HCT116 (cell line): ENCODE measurements around the gene CACNG6. TPM values are rescaled to one million over a fixed set of nuclear protein-coding genes. Genes with fewer than 3 reads are reported as not detected.

Experiments
- ATAC-seq: fragments of 200-7000 bp; cut with Tn5 transposase; 2 replicates; pipeline ENCODE4 v1.9.1; 2020; ENCODE audit warnings: mild to moderate bottlenecking, moderate library complexity
- BruUV-seq: library from RNA; stranded (reverse); fragments of 400-500 nt; replicated peaks from 2 replicates; lab custom pipeline; 2021; lab: Mats Ljungman, UMichigan
- CTCF ChIA-PET: fragments of 300-600 bp; sonication (Branson Sonifier 250); formaldehyde crosslinking; loops from one replicate; lab custom pipeline; 2021; ENCODE audit warnings: antibody characterized with exemption; lab: Charles Lee
- POLR2A ChIA-PET: fragments of 300-600, 350-600 bp; sonication (Branson Sonifier 250); formaldehyde crosslinking; loops from one replicate; lab custom pipeline; 2021; ENCODE audit warnings: antibody characterized with exemption; lab: Charles Lee
- RAD21 ChIA-PET, 2 experiments: fragments of 300-600 bp; sonication (Branson Sonifier 250); formaldehyde crosslinking; loops; one replicate each; lab custom pipeline; 2023; ENCODE audit warnings: low total read pairs in 2 of 2; ENCODE audit not compliant: uncharacterized antibody in 2 of 2, unreplicated experiment in 2 of 2, low non-redundant PET in 1 of 2; lab: Charles Lee
- DNase-seq: peaks from one replicate; pipeline ENCODE4 v3.0.0-alpha.2; 2010; ENCODE audit warnings: low read depth, low spot score
- H2AFZ ChIP-seq: fragments of 200-600 bp; shearing (Covaris generic), sonication (generic); 2 replicates; pipeline ENCODE4 v1.6.1; 2017; ENCODE audit warnings: low read depth, mixed run types, mixed read lengths, antibody characterized with exemption, low read length; ENCODE audit not compliant: poor library complexity, severe bottlenecking
- H3K27ac ChIP-seq: 2 replicates; pipeline ENCODE4 v1.5.1; 2012; ENCODE audit warnings: low read depth, low read length
- H3K27me3 ChIP-seq: fragments of 200-600 bp; sonication (generic); 2 replicates; pipeline ENCODE4 v1.6.1; 2016; ENCODE audit warnings: mixed run types, low read length, mixed read lengths; ENCODE audit not compliant: insufficient read depth
- H3K36me3 ChIP-seq, 2 experiments: fragments of 200-500 bp in 1 of 2; fragments of 200-600 bp in 1 of 2; sonication (Bioruptor generic) in 1 of 2; sonication (generic) in 1 of 2; 2 replicates each; pipeline versions ENCODE4 v1.5.1 to v1.6.1; 2014 to 2016; ENCODE audit warnings: low read length in 2 of 2, inconsistent platforms in 1 of 2, mixed read lengths in 1 of 2, mixed run types in 1 of 2; ENCODE audit not compliant: insufficient read depth in 2 of 2, control insufficient read depth in 1 of 2
- H3K4me1 ChIP-seq, 2 experiments: fragments of 200-600 bp in 1 of 2; sonication (generic) in 1 of 2; 2 replicates each; pipeline versions ENCODE4 v1.5.1 to v1.6.1; 2012 to 2017; ENCODE audit warnings: low read length in 2 of 2, inconsistent platforms in 1 of 2, mild to moderate bottlenecking in 1 of 2, mixed read lengths in 1 of 2, mixed run types in 1 of 2, moderate library complexity in 1 of 2; ENCODE audit not compliant: insufficient read depth in 2 of 2, control insufficient read depth in 1 of 2
- H3K4me2 ChIP-seq: fragments of 200-600 bp; sonication (generic); 2 replicates; pipeline ENCODE4 v1.6.1; 2017; ENCODE audit warnings: mixed run types, low read length, mixed read lengths
- H3K4me3 ChIP-seq, 2 experiments: fragments of 200-600 bp in 1 of 2; sonication (generic) in 1 of 2; replicated peaks in 1 of 2; 2 replicates each; pipeline ENCODE4 v1.5.1; 2011 to 2016; ENCODE audit warnings: low read length in 2 of 2, control low read depth in 1 of 2, low read depth in 1 of 2, mild to moderate bottlenecking in 1 of 2, mixed read lengths in 1 of 2, mixed run types in 1 of 2
- H3K79me2 ChIP-seq: fragments of 200-600 bp; sonication (generic); 2 replicates; pipeline ENCODE4 v1.6.1; 2017; ENCODE audit warnings: mild to moderate bottlenecking, mixed run types, low read length, moderate library complexity, mixed read lengths; ENCODE audit not compliant: insufficient read depth
- H3K9ac ChIP-seq: fragments of 200-600 bp; sonication (generic); 2 replicates; pipeline ENCODE4 v1.6.1; 2016; ENCODE audit warnings: low read length, mixed read lengths
- H3K9me2 ChIP-seq: fragments of 200-600 bp; sonication (generic), shearing (Covaris generic); 2 replicates; pipeline ENCODE4 v1.6.1; 2017; ENCODE audit warnings: mixed run types, mild to moderate bottlenecking, moderate library complexity; ENCODE audit not compliant: insufficient read depth
- H3K9me3 ChIP-seq, 2 experiments: fragments of 200-500 bp in 1 of 2; fragments of 200-600 bp in 1 of 2; sonication (Bioruptor generic) in 1 of 2; sonication (generic) in 1 of 2; 2 replicates each; pipeline ENCODE4 v1.6.1; 2014 to 2017; ENCODE audit warnings: low read length in 2 of 2, mixed read lengths in 2 of 2, inconsistent platforms in 1 of 2, low read depth in 1 of 2, mild to moderate bottlenecking in 1 of 2, mixed run types in 1 of 2, moderate library complexity in 1 of 2; ENCODE audit not compliant: control insufficient read depth in 1 of 2, insufficient read depth in 1 of 2
- H4K20me1 ChIP-seq: fragments of 200-600 bp; sonication (generic), shearing (Covaris generic); 2 replicates; pipeline ENCODE4 v1.6.1; 2017; ENCODE audit warnings: mixed run types, mild to moderate bottlenecking, moderate library complexity; ENCODE audit not compliant: insufficient read depth
- ATF3 ChIP-seq: IDR thresholded peaks from 2 replicates; pipeline ENCODE4 v1.6.1; 2012
- CEBPB ChIP-seq: IDR thresholded peaks from 2 replicates; pipeline ENCODE4 v1.6.1; 2012; ENCODE audit warnings: low read depth
- CTCF ChIP-seq, 3 experiments: fragments of 200-600 bp in 1 of 3; sonication (generic) in 1 of 3; IDR thresholded peaks in 2 of 3; conservative IDR thresholded peaks in 1 of 3; 2 replicates each; pipeline ENCODE4 v1.5.1; 2012 to 2017; ENCODE audit warnings: low read depth in 2 of 3, low read length in 2 of 3, antibody characterized with exemption in 1 of 3, borderline replicate concordance in 1 of 3, control low read depth in 1 of 3, mild to moderate bottlenecking in 1 of 3, mixed read lengths in 1 of 3, mixed run types in 1 of 3, moderate library complexity in 1 of 3; ENCODE audit not compliant: insufficient read depth in 1 of 3
- ELF1 ChIP-seq: IDR thresholded peaks from 2 replicates; pipeline ENCODE4 v1.6.1; 2012; ENCODE audit warnings: low read depth, borderline replicate concordance
- EZH2phosphoT487 ChIP-seq: fragments of 200-600 bp; IDR thresholded peaks from 2 replicates; pipeline ENCODE4 v1.6.1; 2018; ENCODE audit warnings: antibody characterized with exemption, borderline replicate concordance
- FOSL1 ChIP-seq: IDR thresholded peaks from 2 replicates; pipeline ENCODE4 v1.6.1; 2012; ENCODE audit warnings: low read depth
- MAX ChIP-seq: IDR thresholded peaks from 2 replicates; pipeline ENCODE4 v1.6.1; 2012
- POLR2A ChIP-seq: IDR thresholded peaks from 2 replicates; pipeline ENCODE4 v1.7.0; 2011; ENCODE audit warnings: borderline replicate concordance; ENCODE audit not compliant: insufficient read depth, insufficient read length; ENCODE audit errors: extremely low read depth
- POLR2AphosphoS5 ChIP-seq: IDR thresholded peaks from 2 replicates; pipeline ENCODE4 v1.6.1; 2011; ENCODE audit warnings: mild to moderate bottlenecking, low read depth, low read length, moderate library complexity
- SP1 ChIP-seq: IDR thresholded peaks from 2 replicates; pipeline ENCODE4 v1.6.1; 2012; ENCODE audit warnings: low read depth
- SRF ChIP-seq: IDR thresholded peaks from 2 replicates; pipeline ENCODE4 v1.6.1; 2012; ENCODE audit warnings: low read depth
- TCF7L2 ChIP-seq: IDR thresholded peaks from 2 replicates; pipeline ENCODE4 v1.7.0; 2011; ENCODE audit warnings: borderline replicate concordance, inconsistent platforms; ENCODE audit not compliant: insufficient read depth, insufficient read length; ENCODE audit errors: extremely low read depth
- ZBTB33 ChIP-seq: IDR thresholded peaks from 2 replicates; pipeline ENCODE4 v1.6.1; 2011; ENCODE audit warnings: mild to moderate bottlenecking, low read length, moderate library complexity; ENCODE audit not compliant: insufficient replicate concordance; ENCODE audit errors: extremely low read depth
- ZFX ChIP-seq: fragments of 450-650 bp; IDR thresholded peaks from 2 replicates; pipeline ENCODE4 v1.6.1; 2017
- ZNF274 ChIP-seq: fragments of 200-500 bp; sonication (Bioruptor generic); IDR thresholded peaks from 2 replicates; pipeline ENCODE4 v1.6.1; 2014; ENCODE audit warnings: mild to moderate bottlenecking, low read depth, low read length, inconsistent platforms
- intact Hi-C: fragments of 100-400 bp; cut with micrococcal nuclease; formaldehyde crosslinking; loops from 2 replicates; pipeline ENCODE4 v1.10.0; 2022
- total RNA-seq: library from RNA; stranded (reverse); gene quantifications from one replicate; pipeline ENCODE4 v1.2.1, GENCODE V29; 2021; ENCODE audit not compliant: unreplicated experiment

Gene CACNG6
- total RNA-seq, 1 experiment from 2014 or later: 0.15 TPM

- no peaks in the 10 kb centered on the region for H4K20me1 ChIP-seq
- H2AFZ ChIP-seq: no peak overlapping the region
- no peaks in the 10 kb centered on the region for H3K9me3 ChIP-seq
- POLR2A ChIA-PET: no interaction called here
- no peak for TF ChIP-seq ZFX
- no peak for TF ChIP-seq TCF7L2
- TF ChIP-seq ELF1: no peak
- no peak for TF ChIP-seq EZH2phosphoT487
- TF ChIP-seq ATF3: no peak
- no peak for TF ChIP-seq ZBTB33
- no peak for TF ChIP-seq CTCF (IDR thresholded peaks at IDR 0.05 in 2 of 3, conservative IDR thresholded peaks at IDR 0.05 in 1 of 3; ENCODE audit: borderline replicate concordance in 1 of 3, insufficient read depth in 1 of 3, low read depth in 2 of 3, low read length in 2 of 3)
- no peak for TF ChIP-seq POLR2A
- no peak for TF ChIP-seq MAX
- TF ChIP-seq ZNF274: no peak
- no peak for TF ChIP-seq SRF
- TF ChIP-seq FOSL1: no peak
- no peak for TF ChIP-seq SP1
- TF ChIP-seq POLR2AphosphoS5: no peak
- no peak for TF ChIP-seq CEBPB
- TF ChIP-seq, all 23 proteins: peak for 0
- CTCF ChIA-PET: no interaction called here
- Histone ChIP-seq H3K4me3 (no peak overlapping the region), H3K9me2 (no peaks in the 10 kb centered on the region), H3K36me3 (no peaks in the 10 kb centered on the region), H3K27ac (no peak overlapping the region), H3K4me2 (no peak overlapping the region), H3K79me2 (no peaks in the 10 kb centered on the region), H3K4me1 (no peaks in the 10 kb centered on the region), H3K27me3 (peaks cover 16% of the 10 kb centered on the region), H3K9ac (no peak overlapping the region)
- no peak for ATAC-seq
- RAD21 ChIA-PET: no interaction called here
- no peak for DNase-seq
- intact Hi-C loops: no loop called here
- BruUV-seq: no TSS peak
Measured at GRCh38 chr19:53958168-53958571, 33.3 kb upstream of the CACNG6 start.
